DOHH2 (cell line): ENCODE results near the gene LETMD1.
A peak's percentile ranks its signal among the peaks of the same experiment; 100 is the strongest.

Experiments used
- H3F3A ChIP-seq: fragments of 200-600 bp; sonication (generic), shearing (Covaris generic); 2 replicates; pipeline ENCODE4 v1.6.0; 2016; ENCODE audit warnings: antibody characterized with exemption, mild to moderate bottlenecking; ENCODE audit not compliant: control insufficient read depth, insufficient read depth
- H3K27ac ChIP-seq: fragments of 200-600 bp; sonication (generic); 2 replicates; pipeline ENCODE4 v1.5.1; 2014; ENCODE audit warnings: low read depth, mild to moderate bottlenecking, low read length, moderate library complexity
- H3K27me3 ChIP-seq: fragments of 200-600 bp; sonication (generic); 2 replicates; pipeline ENCODE4 v1.6.1; 2014; ENCODE audit warnings: mild to moderate bottlenecking, low read length, mixed read lengths; ENCODE audit not compliant: control insufficient read depth
- H3K36me3 ChIP-seq: fragments of 200-600 bp; sonication (generic); 2 replicates; pipeline ENCODE4 v1.6.1; 2014; ENCODE audit warnings: mild to moderate bottlenecking, low read length, moderate library complexity, mixed read lengths; ENCODE audit not compliant: control insufficient read depth
- H3K4me1 ChIP-seq: fragments of 200-600 bp; sonication (generic); 2 replicates; pipeline ENCODE4 v1.6.1; 2014; ENCODE audit warnings: mild to moderate bottlenecking, low read length, mixed read lengths; ENCODE audit not compliant: control insufficient read depth
- H3K4me2 ChIP-seq: fragments of 200-600 bp; sonication (generic); 2 replicates; pipeline ENCODE4 v1.6.0; 2014; ENCODE audit warnings: mild to moderate bottlenecking, low read length, moderate library complexity
- H3K4me3 ChIP-seq: fragments of 200-600 bp; sonication (generic); 2 replicates; pipeline ENCODE4 v1.5.1; 2014; ENCODE audit warnings: mild to moderate bottlenecking, low read length, mixed read lengths
- H3K79me2 ChIP-seq: fragments of 200-600 bp; sonication (generic); 2 replicates; pipeline ENCODE4 v1.6.1; 2014; ENCODE audit warnings: mild to moderate bottlenecking, low read length, mixed read lengths; ENCODE audit not compliant: control insufficient read depth
- H3K9me2 ChIP-seq: fragments of 200-600 bp; sonication (generic); replicated peaks from 2 replicates; pipeline ENCODE4 v1.6.1; 2014; ENCODE audit warnings: mild to moderate bottlenecking, low read length, mixed read lengths; ENCODE audit not compliant: control insufficient read depth
- H3K9me3 ChIP-seq: fragments of 200-600 bp; sonication (generic); 2 replicates; pipeline ENCODE4 v1.6.1; 2014; ENCODE audit warnings: antibody characterized with exemption, low read length, mixed read lengths; ENCODE audit not compliant: control insufficient read depth, insufficient read depth
- H4K20me1 ChIP-seq: fragments of 200-600 bp; sonication (generic); 2 replicates; pipeline ENCODE4 v1.6.0; 2014; ENCODE audit warnings: low read depth, mild to moderate bottlenecking, antibody characterized with exemption, low read length, moderate library complexity; ENCODE audit not compliant: control insufficient read depth, insufficient read depth
- CTCF ChIP-seq: fragments of 200-600 bp; sonication (generic); IDR thresholded peaks from one replicate; pipeline ENCODE4 v1.5.1; 2014; ENCODE audit warnings: antibody characterized with exemption, mild to moderate bottlenecking, low read depth, low read length; ENCODE audit not compliant: poor library complexity, severe bottlenecking
- EZH2phosphoT487 ChIP-seq: fragments of 200-600 bp; sonication (generic); IDR thresholded peaks from 2 replicates; pipeline ENCODE4 v1.6.1; 2017; ENCODE audit warnings: borderline replicate concordance, mild to moderate bottlenecking, antibody characterized with exemption, low read length, moderate library complexity, mixed read lengths

The LETMD1 gene

GRCh38 chr12:51020448-51021182 is 27.5 kb upstream of the LETMD1 start:
- no peaks in the 10 kb centered on the region for H3K27me3 ChIP-seq
- H3K9me3 ChIP-seq, result no peaks in the 10 kb centered on the region
- H3K36me3 ChIP-seq, result no peaks in the 10 kb centered on the region
- peaks cover 16% of the 10 kb centered on the region for H3K4me1 ChIP-seq
- no peak overlapping the region for H3K27ac ChIP-seq
- H3K79me2 ChIP-seq, result peaks cover 99% of the 10 kb centered on the region
- no peaks in the 10 kb centered on the region for H4K20me1 ChIP-seq
- no peaks in the 10 kb centered on the region for H3K9me2 ChIP-seq
- no peak overlapping the region for H3K4me3 ChIP-seq
- TF ChIP-seq CTCF, result no peak
- TF ChIP-seq EZH2phosphoT487, result no peak
- H3K4me2 ChIP-seq, result no peak overlapping the region
- H3F3A ChIP-seq, result no peaks in the 10 kb centered on the region

GRCh38 chr12:51021694-51022093 is 26.4 kb upstream of the LETMD1 start:
- Histone ChIP-seq H3K36me3 (no peaks in the 10 kb centered on the region), H3K79me2 (peaks cover 94% of the 10 kb centered on the region), H3K9me2 (no peaks in the 10 kb centered on the region), H3K9me3 (no peaks in the 10 kb centered on the region), H3K4me1 (peaks cover 19% of the 10 kb centered on the region), H3F3A (no peaks in the 10 kb centered on the region), H3K4me3 (no peak overlapping the region), H3K4me2 (no peak overlapping the region), H3K27ac (no peak overlapping the region), H4K20me1 (no peaks in the 10 kb centered on the region), H3K27me3 (no peaks in the 10 kb centered on the region)
- TF ChIP-seq EZH2phosphoT487, result no peak
- TF ChIP-seq CTCF, result no peak

GRCh38 chr12:51023625-51024382 is 24.3 kb upstream of the LETMD1 start:
- Histone ChIP-seq H3K4me3 (no peak overlapping the region; the same call in 1 of the 2 replicates), H3K36me3 (no peaks in the 10 kb centered on the region), H4K20me1 (no peaks in the 10 kb centered on the region), H3K9me3 (no peaks in the 10 kb centered on the region), H3K9me2 (no peaks in the 10 kb centered on the region), H3K79me2 (peaks cover 72% of the 10 kb centered on the region), H3K27me3 (peaks cover 5% of the 10 kb centered on the region; the same call in 1 of the 2 replicates), H3K4me2 (peak overlapping the region; percentile 87), H3F3A (peaks cover 5% of the 10 kb centered on the region), H3K4me1 (peaks cover 24% of the 10 kb centered on the region), H3K27ac (no peak overlapping the region)
- no peak for TF ChIP-seq CTCF
- TF ChIP-seq EZH2phosphoT487, result no peak
